Sigmoid colon (tissue), 4 donors: ENCODE results near the gene GBF1.

Experiments used
- CTCF ChIP-seq, 4 experiments: fragments of 450-650 bp in 3 of 4; fragments of 200-600 bp in 1 of 4; IDR thresholded peaks; one replicate each; pipeline ENCODE4 v1.5.1; 2016 to 2019; ENCODE audit warnings: antibody characterized with exemption in 4 of 4, mild to moderate bottlenecking in 3 of 4, moderate library complexity in 2 of 4
- POLR2AphosphoS5 ChIP-seq, 4 donors: sonication (generic); formaldehyde crosslinking; IDR thresholded peaks; one replicate each; pipeline ENCODE4 v1.6.1; 2017; ENCODE audit warnings: antibody characterized with exemption in 4 of 4

GRCh38 chr10:102310361-102311024 is 65.2 kb downstream of the GBF1 start:
- TF ChIP-seq POLR2AphosphoS5 (IDR thresholded peaks at IDR 0.05) (no peak), CTCF (IDR thresholded peaks at IDR 0.05) (no peak)
